ENCODE data around the gene CDK9.

DNA sequence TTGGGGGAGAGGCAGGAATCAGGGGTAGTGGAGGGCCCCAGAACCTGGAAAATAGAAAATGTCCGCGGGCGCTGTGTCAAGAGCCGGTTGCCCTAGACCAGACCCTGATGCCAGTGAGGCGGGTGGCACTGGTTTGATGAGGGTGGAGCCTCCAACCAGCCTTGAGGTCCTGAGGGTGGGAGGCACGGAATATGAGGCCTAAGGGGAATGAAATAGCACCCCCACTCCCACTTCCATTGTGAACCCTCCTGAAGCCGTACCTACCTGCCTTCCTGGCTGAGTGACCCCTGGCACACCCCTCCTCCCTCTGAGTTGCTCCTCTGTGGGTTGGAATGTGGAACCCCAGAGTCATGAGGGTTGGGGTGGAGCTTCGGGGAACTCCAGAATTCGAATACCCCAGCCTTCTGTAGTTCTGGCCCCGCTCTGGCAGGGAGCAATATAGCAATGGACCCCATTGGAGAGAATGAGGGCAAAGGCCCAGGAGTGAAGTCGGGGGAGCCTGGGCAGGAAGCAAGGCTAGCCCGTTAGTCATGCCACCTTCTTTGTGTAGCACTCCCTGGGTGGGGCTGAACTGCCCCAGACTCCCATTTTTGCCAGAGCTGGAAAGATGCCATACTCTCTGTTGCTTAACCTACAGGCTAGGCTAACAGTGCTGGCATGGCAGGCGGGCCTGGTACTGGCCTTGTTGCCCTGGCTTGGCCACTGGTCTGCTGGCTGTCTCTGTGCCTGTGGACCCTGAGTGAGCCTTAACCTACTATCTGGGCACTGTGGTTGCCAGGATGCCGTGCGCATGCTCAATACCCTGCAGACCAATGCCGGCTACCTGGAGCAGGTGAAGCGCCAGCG lies 17.9 kb downstream of the CDK9 start:
- TF ChIP-seq EZH2 (IDR thresholded peaks at IDR 0.05; ENCODE audit: low read length), result no peak
- TF ChIP-seq, protein P1, sequence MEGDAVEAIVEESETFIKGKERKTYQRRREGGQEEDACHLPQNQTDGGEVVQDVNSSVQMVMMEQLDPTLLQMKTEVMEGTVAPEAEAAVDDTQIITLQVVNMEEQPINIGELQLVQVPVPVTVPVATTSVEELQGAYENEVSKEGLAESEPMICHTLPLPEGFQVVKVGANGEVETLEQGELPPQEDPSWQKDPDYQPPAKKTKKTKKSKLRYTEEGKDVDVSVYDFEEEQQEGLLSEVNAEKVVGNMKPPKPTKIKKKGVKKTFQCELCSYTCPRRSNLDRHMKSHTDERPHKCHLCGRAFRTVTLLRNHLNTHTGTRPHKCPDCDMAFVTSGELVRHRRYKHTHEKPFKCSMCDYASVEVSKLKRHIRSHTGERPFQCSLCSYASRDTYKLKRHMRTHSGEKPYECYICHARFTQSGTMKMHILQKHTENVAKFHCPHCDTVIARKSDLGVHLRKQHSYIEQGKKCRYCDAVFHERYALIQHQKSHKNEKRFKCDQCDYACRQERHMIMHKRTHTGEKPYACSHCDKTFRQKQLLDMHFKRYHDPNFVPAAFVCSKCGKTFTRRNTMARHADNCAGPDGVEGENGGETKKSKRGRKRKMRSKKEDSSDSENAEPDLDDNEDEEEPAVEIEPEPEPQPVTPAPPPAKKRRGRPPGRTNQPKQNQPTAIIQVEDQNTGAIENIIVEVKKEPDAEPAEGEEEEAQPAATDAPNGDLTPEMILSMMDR (optimal IDR thresholded peaks at IDR 0.05 in 1 of 3, IDR thresholded peaks at IDR 0.05 in 1 of 3, conservative IDR thresholded peaks at IDR 0.05 in 1 of 3; ENCODE audit: extremely low read depth in 1 of 3, insufficient read depth in 2 of 3, low read length in 3 of 3), result no peak
